Subcutaneous abdominal adipose tissue (tissue), 5 donors: ENCODE results near the gene C9orf85.
"Not testable (repeated sequence)": the region's sequence is repeated elsewhere in the genome, so short reads cannot be mapped to it uniquely, and the experiment has no call there.

Experiments used
- H3K27ac ChIP-seq: one replicate; pipeline ENCODE4 v1.7.0; 2013; ENCODE audit warnings: low read depth, mild to moderate bottlenecking, inconsistent platforms, low read length, moderate library complexity
- H3K27me3 ChIP-seq, 5 donors: one replicate each; pipeline ENCODE4 v1.7.0; 2013; ENCODE audit warnings: low read length in 5 of 5, inconsistent platforms in 1 of 5; ENCODE audit not compliant: control insufficient read depth in 5 of 5, insufficient read depth in 4 of 5
- H3K36me3 ChIP-seq, 5 donors: one replicate each; pipeline ENCODE4 v1.7.0; 2013; ENCODE audit warnings: low read length in 5 of 5; ENCODE audit not compliant: control insufficient read depth in 5 of 5, insufficient read depth in 5 of 5
- H3K4me1 ChIP-seq, 5 donors: one replicate each; pipeline ENCODE4 v1.7.0; 2013; ENCODE audit warnings: low read length in 5 of 5, mild to moderate bottlenecking in 3 of 5, moderate library complexity in 1 of 5; ENCODE audit not compliant: control insufficient read depth in 5 of 5, insufficient read depth in 5 of 5
- H3K4me3 ChIP-seq, 5 donors: one replicate each; pipeline ENCODE4 v1.7.0; 2013; ENCODE audit warnings: low read length in 5 of 5, low read depth in 1 of 5
- H3K9ac ChIP-seq, 5 donors: one replicate each; pipeline ENCODE4 v1.7.0; 2013; ENCODE audit warnings: low read length in 5 of 5, mild to moderate bottlenecking in 4 of 5, moderate library complexity in 3 of 5
- H3K9me3 ChIP-seq, 5 donors: one replicate each; pipeline ENCODE4 v1.7.0; 2013; ENCODE audit warnings: low read length in 5 of 5; ENCODE audit not compliant: control insufficient read depth in 5 of 5
- donor health status: healthy.
- donor health status: healthy.
- donor health status: healthy.
- donor health status: healthy.
- donor health status: healthy.

C9orf85 gene

GRCh38 chr9:71886015-71886414 is 25.4 kb upstream of the C9orf85 start:
- H3K27me3 ChIP-seq, result no peaks in the 10 kb centered on the region
- H3K4me1 ChIP-seq, result peaks cover 0 to 6% (median 0%) of the 10 kb centered on the region in 5 donors
- no peaks in the 10 kb centered on the region for H3K36me3 ChIP-seq
- H3K9me3 ChIP-seq, result peaks cover 0 to 18% (median 13%) of the 10 kb centered on the region in 5 donors
- H3K27ac ChIP-seq, result no peak overlapping the region
- no peak overlapping the region for H3K4me3 ChIP-seq
- no peak overlapping the region for H3K9ac ChIP-seq

DNA sequence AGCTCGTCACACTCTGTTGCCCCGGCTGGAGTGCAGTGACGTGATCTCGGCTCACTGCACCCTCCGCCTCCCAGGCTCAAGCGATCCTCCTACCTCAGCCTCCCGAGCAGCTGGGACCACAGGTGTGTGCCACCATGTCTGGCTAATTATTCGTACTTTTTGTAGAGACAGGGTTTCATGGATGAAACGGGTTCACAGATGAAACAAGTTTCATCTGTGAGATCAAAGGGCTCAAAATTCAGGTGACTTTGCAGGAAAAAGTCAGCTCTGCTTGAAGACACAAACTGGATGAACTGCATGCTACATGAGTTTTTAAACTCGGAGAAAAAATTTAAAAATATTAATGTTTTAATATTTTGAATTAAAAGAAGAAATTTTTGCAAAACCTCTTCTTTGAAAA is 24.9 kb upstream of the C9orf85 start:
- Histone ChIP-seq H3K4me3 (no peak overlapping the region), H3K27me3 (no peaks in the 10 kb centered on the region), H3K27ac (no peak overlapping the region), H3K4me1 (peaks cover 0 to 6% (median 0%) of the 10 kb centered on the region in 5 donors), H3K9ac (no peak overlapping the region), H3K9me3 (peaks cover 0 to 15% (median 11%) of the 10 kb centered on the region in 5 donors), H3K36me3 (no peaks in the 10 kb centered on the region)

DNA sequence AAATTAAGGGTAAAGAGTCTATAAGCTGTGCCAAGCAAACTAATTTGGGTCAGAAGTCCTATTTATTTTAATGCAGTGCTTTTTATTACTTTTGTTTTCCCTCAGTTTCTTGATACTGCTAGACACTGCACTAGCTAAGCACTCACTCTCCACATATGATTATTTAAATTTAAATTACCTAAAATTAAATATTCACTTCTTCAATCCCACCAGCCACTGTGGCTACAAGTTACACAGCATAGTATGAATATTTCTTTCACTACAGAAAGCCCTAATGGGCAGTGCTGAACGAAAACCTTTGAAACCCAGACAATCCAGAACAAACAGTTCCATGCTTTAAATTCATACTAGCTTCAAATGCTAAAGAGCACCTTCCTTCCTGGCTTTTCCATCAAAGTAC is 24.1 kb upstream of the C9orf85 start:
- Histone ChIP-seq H3K4me3 (no peak overlapping the region), H3K4me1 (peaks cover 0 to 6% (median 0%) of the 10 kb centered on the region in 5 donors), H3K27ac (no peak overlapping the region), H3K9ac (no peak overlapping the region), H3K36me3 (no peaks in the 10 kb centered on the region), H3K9me3 (peaks cover 0 to 11% (median 9%) of the 10 kb centered on the region in 5 donors), H3K27me3 (no peaks in the 10 kb centered on the region)

DNA sequence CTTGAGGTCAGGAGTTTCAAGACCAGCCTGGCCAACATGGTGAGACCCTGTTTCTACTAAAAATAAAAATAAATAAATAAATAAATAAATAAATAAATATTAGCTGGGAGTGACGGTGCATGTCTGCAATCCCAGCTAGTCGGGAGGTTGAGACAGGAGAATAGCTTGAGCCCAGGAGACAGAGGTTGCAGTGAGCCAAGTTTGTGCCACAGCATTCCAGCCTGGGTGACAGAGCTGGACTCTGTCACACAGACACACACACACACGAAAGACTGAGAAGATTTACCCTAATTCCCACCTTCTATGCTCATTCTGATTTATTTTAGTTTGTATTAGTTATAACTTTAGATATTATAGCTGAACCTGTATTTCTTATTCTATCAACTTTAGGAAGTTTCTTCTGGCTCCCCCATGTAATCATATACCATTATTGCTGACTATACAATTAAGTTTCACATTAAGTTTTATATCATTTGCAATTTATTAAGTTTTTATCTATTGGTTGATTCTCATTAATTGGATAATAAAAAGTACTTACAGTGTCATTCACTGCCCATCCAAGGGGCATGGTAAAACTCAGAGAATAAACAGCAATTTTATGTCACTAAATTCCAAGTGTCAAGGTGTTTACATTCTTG is 21.3 kb upstream of the C9orf85 start:
- Histone ChIP-seq H3K9ac (no peak overlapping the region), H3K36me3 (no peaks in the 10 kb centered on the region), H3K9me3 (no peaks in the 10 kb centered on the region), H3K4me1 (peaks cover 0 to 8% (median 3%) of the 10 kb centered on the region in 5 donors), H3K27me3 (no peaks in the 10 kb centered on the region), H3K27ac (no peak overlapping the region), H3K4me3 (no peak overlapping the region)

GRCh38 chr9:71891557-71892189 is 19.8 kb upstream of the C9orf85 start:
- Histone ChIP-seq H3K36me3 (no peaks in the 10 kb centered on the region), H3K4me1 (peaks cover 0 to 11% (median 7%) of the 10 kb centered on the region in 5 donors), H3K27me3 (no peaks in the 10 kb centered on the region), H3K27ac (no peak overlapping the region), H3K4me3 (no peak overlapping the region), H3K9ac (no peak overlapping the region), H3K9me3 (no peaks in the 10 kb centered on the region)

GRCh38 chr9:71895117-71895516 is 16.3 kb upstream of the C9orf85 start:
- H3K9me3 ChIP-seq, result no peaks in the 10 kb centered on the region
- no peak overlapping the region for H3K27ac ChIP-seq
- H3K4me3 ChIP-seq, result no peak overlapping the region
- H3K27me3 ChIP-seq, result no peaks in the 10 kb centered on the region
- H3K4me1 ChIP-seq, result peaks cover 0 to 13% (median 7%) of the 10 kb centered on the region in 5 donors
- H3K9ac ChIP-seq, result no peak overlapping the region
- no peaks in the 10 kb centered on the region for H3K36me3 ChIP-seq

GRCh38 chr9:71895955-71896354 is 15.5 kb upstream of the C9orf85 start:
- H3K4me1 ChIP-seq, result peaks cover 0 to 13% (median 7%) of the 10 kb centered on the region in 5 donors
- no peaks in the 10 kb centered on the region for H3K27me3 ChIP-seq
- H3K36me3 ChIP-seq, result no peaks in the 10 kb centered on the region
- no peak overlapping the region for H3K4me3 ChIP-seq
- H3K9me3 ChIP-seq, result no peaks in the 10 kb centered on the region
- H3K9ac ChIP-seq, result no peak overlapping the region
- no peak overlapping the region for H3K27ac ChIP-seq

- H3K27me3 ChIP-seq, result no peaks in the 10 kb centered on the region
- H3K9me3 ChIP-seq, result no peaks in the 10 kb centered on the region
- no peaks in the 10 kb centered on the region for H3K36me3 ChIP-seq
- no peak overlapping the region for H3K9ac ChIP-seq
- H3K27ac ChIP-seq, result no peak overlapping the region
- no peak overlapping the region for H3K4me3 ChIP-seq
- peaks cover 0 to 13% (median 7%) of the 10 kb centered on the region in 5 donors for H3K4me1 ChIP-seq
These were observed 14.7 kb upstream of the C9orf85 start for GRCh38 chr9:71896761-71897160.

DNA sequence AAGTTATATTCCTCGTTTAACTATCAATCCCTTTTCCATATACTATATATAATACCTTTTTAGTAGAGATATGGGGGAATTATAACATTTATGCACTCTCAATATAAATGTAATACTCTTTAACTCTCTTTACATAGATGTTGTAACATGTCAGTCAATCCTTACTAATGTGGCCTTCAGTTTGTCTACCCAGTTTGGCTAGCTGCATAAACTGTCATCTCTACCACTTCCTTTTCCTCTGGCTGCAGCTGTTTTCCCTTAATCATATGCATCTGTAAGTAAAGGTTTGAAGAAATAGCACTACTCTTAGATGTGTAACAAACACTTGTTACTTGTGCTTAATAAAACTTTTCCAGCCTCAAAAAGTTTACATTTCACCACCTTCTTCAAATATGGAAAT is 13.9 kb upstream of the C9orf85 start:
- Histone ChIP-seq H3K4me3 (no peak overlapping the region), H3K4me1 (peaks cover 0 to 13% (median 7%) of the 10 kb centered on the region in 5 donors), H3K9me3 (no peaks in the 10 kb centered on the region), H3K27ac (no peak overlapping the region), H3K9ac (no peak overlapping the region), H3K36me3 (no peaks in the 10 kb centered on the region), H3K27me3 (no peaks in the 10 kb centered on the region)

DNA sequence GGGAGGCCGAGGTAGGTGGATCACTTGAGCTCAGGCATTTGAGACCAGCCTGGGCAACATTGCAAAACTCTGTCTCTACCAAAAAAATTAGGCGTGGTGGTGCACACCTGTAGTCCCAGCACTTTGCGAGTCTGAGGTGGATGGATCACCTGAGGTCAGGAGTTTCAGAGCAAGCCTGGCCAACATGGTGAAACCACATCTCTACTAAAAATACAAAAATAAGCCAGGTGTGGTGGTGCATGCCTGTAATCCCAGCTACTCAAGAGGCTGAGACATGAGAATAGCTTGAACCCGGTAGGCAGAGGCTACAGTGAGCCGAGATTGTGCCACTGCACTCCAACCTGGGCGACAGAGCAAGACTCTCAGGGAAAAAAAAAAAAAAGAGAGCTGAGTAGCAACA is 12.7 kb upstream of the C9orf85 start:
- not testable (repeated sequence) for H3K27ac ChIP-seq, H3K4me3 ChIP-seq, H3K27me3 ChIP-seq, H3K9ac ChIP-seq, H3K36me3 ChIP-seq, H3K9me3 ChIP-seq
- peaks cover 0 to 13% (median 7%) of the 10 kb centered on the region in 5 donors for H3K4me1 ChIP-seq
